ENCODE data around the gene RPGRIP1.

DNA sequence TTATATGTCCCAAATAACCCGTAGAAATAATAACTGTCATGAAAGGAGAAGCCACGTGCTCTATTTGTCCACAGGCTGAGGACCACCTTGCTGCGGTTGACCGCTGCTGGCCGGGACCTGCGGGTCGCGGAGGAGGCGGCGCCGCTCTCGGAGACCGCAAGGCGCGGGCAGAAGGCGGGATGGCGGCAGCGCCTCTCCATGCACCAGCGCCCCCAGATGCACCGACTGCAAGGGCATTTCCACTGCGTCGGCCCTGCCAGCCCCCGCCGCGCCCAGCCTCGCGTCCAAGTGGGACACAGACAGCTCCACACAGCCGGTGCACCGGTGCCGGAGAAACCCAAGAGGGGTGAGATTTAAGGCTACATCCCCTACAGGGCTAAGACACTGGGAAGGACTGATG is 21.0 kb downstream of the RPGRIP1 start:
- TF ChIP-seq, protein P1, sequence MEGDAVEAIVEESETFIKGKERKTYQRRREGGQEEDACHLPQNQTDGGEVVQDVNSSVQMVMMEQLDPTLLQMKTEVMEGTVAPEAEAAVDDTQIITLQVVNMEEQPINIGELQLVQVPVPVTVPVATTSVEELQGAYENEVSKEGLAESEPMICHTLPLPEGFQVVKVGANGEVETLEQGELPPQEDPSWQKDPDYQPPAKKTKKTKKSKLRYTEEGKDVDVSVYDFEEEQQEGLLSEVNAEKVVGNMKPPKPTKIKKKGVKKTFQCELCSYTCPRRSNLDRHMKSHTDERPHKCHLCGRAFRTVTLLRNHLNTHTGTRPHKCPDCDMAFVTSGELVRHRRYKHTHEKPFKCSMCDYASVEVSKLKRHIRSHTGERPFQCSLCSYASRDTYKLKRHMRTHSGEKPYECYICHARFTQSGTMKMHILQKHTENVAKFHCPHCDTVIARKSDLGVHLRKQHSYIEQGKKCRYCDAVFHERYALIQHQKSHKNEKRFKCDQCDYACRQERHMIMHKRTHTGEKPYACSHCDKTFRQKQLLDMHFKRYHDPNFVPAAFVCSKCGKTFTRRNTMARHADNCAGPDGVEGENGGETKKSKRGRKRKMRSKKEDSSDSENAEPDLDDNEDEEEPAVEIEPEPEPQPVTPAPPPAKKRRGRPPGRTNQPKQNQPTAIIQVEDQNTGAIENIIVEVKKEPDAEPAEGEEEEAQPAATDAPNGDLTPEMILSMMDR (IDR thresholded peaks at IDR 0.05): no peak
- no peak for TF ChIP-seq POLR2A (IDR thresholded peaks at IDR 0.05)

All from ovary (tissue), 3 donors.